HG02870 (cell line): ENCODE measurements around the gene LUZP1.

Experiments used
- ATAC-seq: cut with Tn5 transposase; IDR thresholded peaks from one replicate; pipeline ENCODE4 v1.9.1; 2021; ENCODE audit warnings: mild to moderate bottlenecking, moderate library complexity; ENCODE audit not compliant: unreplicated experiment

The LUZP1 gene

GRCh38 chr1:23035823-23036452, 132.7 kb downstream of the LUZP1 start:
- ATAC-seq = no peak
